ENCODE data around the gene ITPR1. TPM values are rescaled to one million over a fixed set of nuclear protein-coding genes. Genes with fewer than 3 reads are reported as not detected.

ITPR1 gene
- total and polyA plus RNA-seq, 4 experiments from 2014 or later = 6.1 to 72.8 (median 44.2) TPM

DNA sequence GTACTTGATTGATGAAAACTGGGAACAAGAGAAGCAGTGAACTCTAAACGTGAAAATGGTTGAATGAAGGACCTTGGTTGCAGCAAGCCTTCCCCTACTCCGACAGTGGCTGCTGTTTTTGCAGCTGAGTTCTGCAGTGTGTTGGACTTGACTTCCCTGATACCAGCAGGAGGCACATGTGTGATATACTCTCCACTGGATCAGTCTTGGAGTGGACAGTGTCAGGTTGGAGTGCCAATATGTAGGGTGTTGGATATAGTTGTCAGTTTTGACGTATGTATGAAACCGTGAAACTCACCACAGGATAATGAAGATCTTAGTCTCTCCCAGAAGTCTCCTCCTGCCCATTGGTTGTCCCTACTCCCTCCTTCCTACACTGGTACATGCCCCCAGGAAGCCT is 106.5 kb downstream of the ITPR1 start:
- no peak overlapping the region for H3K4me3 Mint-ChIP-seq
- POLR2A ChIA-PET (ENCODE audit: partially characterized antibody) = no interaction called here
- Histone ChIP-seq H3K27ac (ENCODE audit: low read depth, low read length) (no peak overlapping the region), H3K36me3 (ENCODE audit: insufficient read depth, low read length) (no peaks in the 10 kb centered on the region), H3K9me3 (ENCODE audit: control insufficient read depth in 1 of 2, low read length in 2 of 2) (no peaks in the 10 kb centered on the region), H3K27me3 (ENCODE audit: insufficient read depth, low read length) (no peaks in the 10 kb centered on the region), H3K4me3 (ENCODE audit: low read length in 2 of 2) (no peak overlapping the region), H3K4me1 (ENCODE audit: insufficient read depth, low read length) (no peaks in the 10 kb centered on the region)
- no peak for DNase-seq
- intact Hi-C loops (cut with micrococcal nuclease) = no loop called here
- H3K4me1 Mint-ChIP-seq = peaks cover 19 to 32% (median 20%) of the 10 kb centered on the region in 4 donors
- H3K27ac Mint-ChIP-seq = no peak overlapping the region
- peaks cover 0 to 14% (median 5%) of the 10 kb centered on the region in 8 donors for H3K9me3 Mint-ChIP-seq
- H3K27me3 Mint-ChIP-seq = no peaks in the 10 kb centered on the region
- CTCF ChIA-PET (ENCODE audit: partially characterized antibody) = interaction anchor here (0.9 to 1.8 kb wide), 3 partner anchors 14 to 249 kb away, joined by 3 to 4 read pairs (median 3); no protein-coding TSS in a partner anchor
- peaks cover 0 to 22% of the 10 kb centered on the region in 2 donors for H3K36me3 Mint-ChIP-seq

- Histone ChIP-seq H3K27ac (ENCODE audit: low read depth, low read length) (no peak overlapping the region), H3K4me3 (ENCODE audit: low read length in 2 of 2) (no peak overlapping the region), H3K9me3 (ENCODE audit: control insufficient read depth in 1 of 2, low read length in 2 of 2) (no peaks in the 10 kb centered on the region), H3K36me3 (ENCODE audit: insufficient read depth, low read length) (no peaks in the 10 kb centered on the region), H3K4me1 (ENCODE audit: insufficient read depth, low read length) (no peaks in the 10 kb centered on the region), H3K27me3 (ENCODE audit: insufficient read depth, low read length) (no peaks in the 10 kb centered on the region)
- peaks cover 0 to 14% (median 5%) of the 10 kb centered on the region in 8 donors for H3K9me3 Mint-ChIP-seq
- POLR2A ChIA-PET (ENCODE audit: partially characterized antibody) = no interaction called here
- intact Hi-C loops (cut with micrococcal nuclease) = no loop called here
- H3K4me1 Mint-ChIP-seq = peaks cover 17 to 36% (median 19%) of the 10 kb centered on the region in 4 donors
- CTCF ChIA-PET (ENCODE audit: partially characterized antibody) = interaction anchor here (0.6 kb wide), 1 partner anchor 33 kb away, joined by 3 read pairs; no protein-coding TSS in a partner anchor
- H3K27ac Mint-ChIP-seq = no peak overlapping the region
- H3K36me3 Mint-ChIP-seq = peaks cover 0 to 22% of the 10 kb centered on the region in 2 donors
- no peaks in the 10 kb centered on the region for H3K27me3 Mint-ChIP-seq
- DNase-seq = no peak
- no peak overlapping the region for H3K4me3 Mint-ChIP-seq
These were observed 107.3 kb downstream of the ITPR1 start for GRCh38 chr3:4600493-4600892.

- H3K4me1 Mint-ChIP-seq = peaks cover 16 to 31% (median 20%) of the 10 kb centered on the region in 4 donors
These were observed 108.7 kb downstream of the ITPR1 start for GRCh38 chr3:4601892-4602291.

DNA sequence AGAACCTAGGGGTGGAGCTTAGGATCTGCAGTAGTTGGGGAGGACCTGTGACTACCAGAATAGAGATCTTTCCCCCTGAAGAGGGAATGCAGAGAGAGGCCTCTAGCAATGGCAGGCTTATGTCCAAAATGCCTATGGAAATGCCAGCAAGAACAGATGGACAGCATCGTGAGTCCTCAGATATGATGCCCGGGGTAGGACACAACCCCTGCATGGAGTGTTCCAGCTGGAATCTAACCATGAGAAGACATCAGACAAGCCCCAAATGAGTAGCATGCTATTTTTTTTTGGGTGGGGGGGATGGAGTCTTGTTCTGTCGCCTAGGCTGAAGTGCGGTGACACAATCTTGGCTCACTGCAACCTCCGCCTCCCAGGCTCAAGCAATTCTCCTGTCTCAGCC is 111.5 kb downstream of the ITPR1 start:
- no peak overlapping the region for H3K4me3 ChIP-seq (ENCODE audit: low read length in 2 of 2)
- POLR2A ChIA-PET (ENCODE audit: partially characterized antibody) = interaction anchor here (0.6 kb wide), 1 partner anchor 88 kb away, joined by 3 read pairs; no protein-coding TSS in a partner anchor
- H3K4me1 ChIP-seq (ENCODE audit: insufficient read depth, low read length) = no peaks in the 10 kb centered on the region
- H3K27me3 Mint-ChIP-seq = no peaks in the 10 kb centered on the region
- no peak overlapping the region for H3K27ac Mint-ChIP-seq
- no peak overlapping the region for H3K27ac ChIP-seq (ENCODE audit: low read depth, low read length)
- peaks cover 17 to 30% (median 22%) of the 10 kb centered on the region in 4 donors for H3K4me1 Mint-ChIP-seq
- no peaks in the 10 kb centered on the region for H3K27me3 ChIP-seq (ENCODE audit: insufficient read depth, low read length)
- intact Hi-C loops (cut with micrococcal nuclease) = no loop called here
- no peaks in the 10 kb centered on the region for H3K9me3 ChIP-seq (ENCODE audit: control insufficient read depth in 1 of 2, low read length in 2 of 2)
- peaks cover 0 to 17% of the 10 kb centered on the region in 2 donors for H3K36me3 Mint-ChIP-seq
- no peaks in the 10 kb centered on the region for H3K36me3 ChIP-seq (ENCODE audit: insufficient read depth, low read length)
- no peak for DNase-seq
- CTCF ChIA-PET (ENCODE audit: partially characterized antibody) = interaction anchor here (0.8 to 1.4 kb wide), 3 partner anchors 10 to 29 kb away, joined by 3 to 6 read pairs (median 3); no protein-coding TSS in a partner anchor
- peaks cover 0 to 13% (median 5%) of the 10 kb centered on the region in 8 donors for H3K9me3 Mint-ChIP-seq
- H3K4me3 Mint-ChIP-seq = no peak overlapping the region

More at GRCh38 chr3:4601892-4602291, 108.7 kb downstream of the ITPR1 start:
- H3K27ac Mint-ChIP-seq = no peak overlapping the region
- H3K4me3 Mint-ChIP-seq = no peak overlapping the region
- peaks cover 0 to 14% (median 5%) of the 10 kb centered on the region in 8 donors for H3K9me3 Mint-ChIP-seq
- no peaks in the 10 kb centered on the region for H3K27me3 Mint-ChIP-seq
- H3K36me3 ChIP-seq (ENCODE audit: insufficient read depth, low read length) = no peaks in the 10 kb centered on the region
- intact Hi-C loops (cut with micrococcal nuclease) = no loop called here
- H3K9me3 ChIP-seq (ENCODE audit: control insufficient read depth in 1 of 2, low read length in 2 of 2) = no peaks in the 10 kb centered on the region
- ChIA-PET CTCF (ENCODE audit: partially characterized antibody) (no interaction called here), POLR2A (ENCODE audit: partially characterized antibody) (interaction anchor here (0.5 kb wide), 1 partner anchor 26 kb away, joined by 3 read pairs; no protein-coding TSS in a partner anchor)
- H3K4me1 ChIP-seq (ENCODE audit: insufficient read depth, low read length) = no peaks in the 10 kb centered on the region
- no peak for DNase-seq
- no peaks in the 10 kb centered on the region for H3K27me3 ChIP-seq (ENCODE audit: insufficient read depth, low read length)
- H3K27ac ChIP-seq (ENCODE audit: low read depth, low read length) = no peak overlapping the region
- no peak overlapping the region for H3K4me3 ChIP-seq (ENCODE audit: low read length in 2 of 2)
- peaks cover 0 to 22% of the 10 kb centered on the region in 2 donors for H3K36me3 Mint-ChIP-seq

GRCh38 chr3:4606911-4607310 is 113.8 kb downstream of the ITPR1 start:
- Mint-ChIP-seq H3K36me3 (no peaks in the 10 kb centered on the region), H3K27ac (no peak overlapping the region), H3K4me3 (no peak overlapping the region), H3K4me1 (peaks cover 7 to 20% (median 19%) of the 10 kb centered on the region in 4 donors), H3K9me3 (no peaks in the 10 kb centered on the region), H3K27me3 (no peaks in the 10 kb centered on the region)
- ChIA-PET POLR2A (ENCODE audit: partially characterized antibody) (no interaction called here), CTCF (ENCODE audit: partially characterized antibody) (no interaction called here)
- intact Hi-C loops (cut with micrococcal nuclease) = no loop called here
- no peaks in the 10 kb centered on the region for H3K4me1 ChIP-seq (ENCODE audit: insufficient read depth, low read length)
- DNase-seq = no peak
- no peak overlapping the region for H3K27ac ChIP-seq (ENCODE audit: low read depth, low read length)
- H3K36me3 ChIP-seq (ENCODE audit: insufficient read depth, low read length) = no peaks in the 10 kb centered on the region
- no peak overlapping the region for H3K4me3 ChIP-seq (ENCODE audit: low read length in 2 of 2)
- H3K27me3 ChIP-seq (ENCODE audit: insufficient read depth, low read length) = no peaks in the 10 kb centered on the region
- H3K9me3 ChIP-seq (ENCODE audit: control insufficient read depth in 1 of 2, low read length in 2 of 2) = no peaks in the 10 kb centered on the region

DNA sequence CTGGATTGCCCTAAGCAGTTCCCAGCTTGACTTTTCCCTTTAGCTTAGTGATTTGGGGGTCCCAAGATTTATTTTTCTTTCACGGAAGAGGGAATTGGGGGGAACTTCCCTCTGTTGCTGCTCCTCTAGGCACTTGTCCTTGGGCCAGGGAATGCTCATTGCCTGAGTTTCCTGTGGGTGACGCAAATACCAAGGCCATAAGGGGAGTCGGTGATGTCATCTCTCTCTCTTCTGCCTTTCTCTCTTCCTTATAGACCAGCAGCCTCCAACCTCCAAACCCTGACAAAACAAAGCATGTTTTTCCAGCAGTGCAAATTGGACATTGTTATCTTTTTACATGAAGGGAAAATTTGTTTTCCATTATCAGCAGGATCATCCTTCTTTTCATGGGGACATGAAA is 120.2 kb downstream of the ITPR1 start:
- no peak overlapping the region for H3K27ac ChIP-seq (ENCODE audit: low read depth, low read length)
- H3K4me3 ChIP-seq (ENCODE audit: low read length in 2 of 2) = no peak overlapping the region
- Mint-ChIP-seq H3K27me3 (no peaks in the 10 kb centered on the region), H3K27ac (no peak overlapping the region), H3K36me3 (peaks cover 0 to 16% of the 10 kb centered on the region in 2 donors), H3K9me3 (no peaks in the 10 kb centered on the region), H3K4me1 (peaks cover 5 to 13% (median 8%) of the 10 kb centered on the region in 4 donors), H3K4me3 (no peak overlapping the region)
- DNase-seq = no peak
- H3K4me1 ChIP-seq (ENCODE audit: insufficient read depth, low read length) = no peaks in the 10 kb centered on the region
- intact Hi-C loops (cut with micrococcal nuclease) = no loop called here
- no peaks in the 10 kb centered on the region for H3K9me3 ChIP-seq (ENCODE audit: control insufficient read depth in 1 of 2, low read length in 2 of 2)
- H3K27me3 ChIP-seq (ENCODE audit: insufficient read depth, low read length) = no peaks in the 10 kb centered on the region
- no peaks in the 10 kb centered on the region for H3K36me3 ChIP-seq (ENCODE audit: insufficient read depth, low read length)
- CTCF ChIA-PET (ENCODE audit: partially characterized antibody) = no interaction called here
- POLR2A ChIA-PET (ENCODE audit: partially characterized antibody) = no interaction called here

DNA sequence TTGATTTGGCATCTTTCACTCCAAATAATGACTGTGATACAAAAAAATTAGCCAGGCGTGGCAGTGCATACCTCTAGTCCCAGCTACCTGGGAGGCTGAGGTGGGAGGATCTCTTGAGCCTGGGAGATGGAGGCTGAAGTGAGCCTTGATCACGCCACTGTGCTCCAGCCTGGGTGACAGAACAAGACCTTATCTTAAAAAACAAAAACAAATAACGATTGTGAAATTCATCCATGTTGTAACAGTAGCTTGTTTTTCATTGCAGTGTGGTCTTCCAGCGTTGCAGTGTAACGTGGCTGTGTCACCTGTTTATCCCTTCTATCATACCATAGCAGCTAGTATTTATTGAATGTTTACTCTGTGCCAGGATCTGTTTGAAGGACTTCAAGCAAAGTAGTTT is 120.9 kb downstream of the ITPR1 start:
- DNase-seq = no peak
- ChIA-PET POLR2A (ENCODE audit: partially characterized antibody) (no interaction called here), CTCF (ENCODE audit: partially characterized antibody) (interaction anchor here (0.7 to 1.4 kb wide), 3 partner anchors 10 to 263 kb away, joined by 3 to 7 read pairs (median 3); no protein-coding TSS in a partner anchor)
- no peak overlapping the region for H3K4me3 ChIP-seq (ENCODE audit: low read length in 2 of 2)
- Mint-ChIP-seq H3K4me1 (peaks cover 8 to 16% (median 11%) of the 10 kb centered on the region in 4 donors), H3K4me3 (no peak overlapping the region), H3K27ac (no peak overlapping the region), H3K27me3 (no peaks in the 10 kb centered on the region), H3K9me3 (no peaks in the 10 kb centered on the region), H3K36me3 (peaks cover 0 to 16% of the 10 kb centered on the region in 2 donors)
- no peaks in the 10 kb centered on the region for H3K27me3 ChIP-seq (ENCODE audit: insufficient read depth, low read length)
- H3K9me3 ChIP-seq (ENCODE audit: control insufficient read depth in 1 of 2, low read length in 2 of 2) = no peaks in the 10 kb centered on the region
- H3K4me1 ChIP-seq (ENCODE audit: insufficient read depth, low read length) = no peaks in the 10 kb centered on the region
- no peaks in the 10 kb centered on the region for H3K36me3 ChIP-seq (ENCODE audit: insufficient read depth, low read length)
- no peak overlapping the region for H3K27ac ChIP-seq (ENCODE audit: low read depth, low read length)
- intact Hi-C loops (cut with micrococcal nuclease) = no loop called here
